NCI-H82 treated with DMSO at 0.1 percent for 48 hours (cell line): ENCODE measurements around the gene FILIP1.

Experiments
- DNase-seq: peaks from one replicate; lab custom pipeline; 2025; ENCODE audit not compliant: unreplicated experiment; lab: John Stamatoyannopoulos, UW

The FILIP1 gene

GRCh38 chr6:75302280-75302679 lies 191.3 kb downstream of the FILIP1 start:
- DNase-seq = no peak

GRCh38 chr6:75301537-75301936 lies 192.1 kb downstream of the FILIP1 start:
- no peak for DNase-seq

DNA sequence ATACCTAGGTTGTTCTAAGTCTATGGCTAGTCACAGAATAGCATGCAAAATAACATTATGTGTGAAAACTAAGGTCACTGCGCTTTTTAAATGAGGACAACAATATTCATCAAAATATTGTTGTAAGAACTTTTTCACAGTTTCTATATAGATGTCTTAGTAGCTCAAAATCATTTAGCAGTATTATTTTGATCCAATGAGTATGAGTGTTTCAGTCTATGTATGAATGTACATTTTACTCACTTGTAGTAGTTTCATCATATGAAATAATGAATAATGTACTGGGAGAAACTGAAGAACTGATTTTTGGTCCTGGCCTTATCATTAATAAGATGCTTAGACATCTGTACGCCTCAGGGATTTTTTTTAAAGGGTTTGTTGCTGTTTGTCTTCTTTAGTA lies 192.5 kb downstream of the FILIP1 start:
- DNase-seq = no peak

- no peak for DNase-seq
Observed at GRCh38 chr6:75300531-75300855, 193.1 kb downstream of the FILIP1 start.

DNA sequence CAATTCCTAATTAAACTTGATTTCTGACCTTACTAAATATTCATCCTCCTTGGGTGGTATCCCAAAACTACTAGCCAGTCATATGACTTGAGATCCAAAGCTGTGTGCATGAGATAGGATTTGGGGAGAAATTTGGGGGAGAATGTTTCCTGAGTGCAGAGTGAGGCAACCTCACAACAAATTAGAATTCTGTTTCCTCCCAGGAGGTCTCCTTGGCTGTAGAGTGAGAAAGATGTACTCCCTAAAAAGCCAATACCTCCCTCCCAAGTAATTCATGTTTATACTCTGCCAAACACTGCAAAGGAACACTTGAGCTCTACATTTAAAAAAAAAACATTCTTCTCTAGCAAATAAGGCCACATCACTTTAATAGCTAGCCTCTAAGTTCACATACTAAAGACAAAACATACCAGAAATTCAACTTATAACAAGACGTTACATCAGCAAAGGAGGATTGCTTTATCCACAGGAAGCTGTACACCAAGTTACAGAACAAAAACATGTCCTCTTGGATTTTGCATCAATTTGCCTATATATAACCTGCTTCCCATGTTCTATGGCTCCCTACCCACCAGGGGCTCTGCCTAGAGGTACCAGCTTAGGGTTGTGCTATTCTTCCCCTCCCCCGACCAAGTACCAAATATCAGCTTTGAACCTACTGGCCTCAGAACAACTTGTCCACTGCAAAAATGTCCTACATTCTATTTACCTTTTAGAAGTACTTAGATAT lies 193.6 kb downstream of the FILIP1 start:
- no peak for DNase-seq

GRCh38 chr6:75296811-75297779 lies 196.5 kb downstream of the FILIP1 start:
- peak; percentile 37 for DNase-seq

GRCh38 chr6:75292555-75292954 lies 201.0 kb downstream of the FILIP1 start:
- DNase-seq = no peak

- DNase-seq = no peak
Observed at GRCh38 chr6:75291744-75292143, 201.9 kb downstream of the FILIP1 start.

DNA sequence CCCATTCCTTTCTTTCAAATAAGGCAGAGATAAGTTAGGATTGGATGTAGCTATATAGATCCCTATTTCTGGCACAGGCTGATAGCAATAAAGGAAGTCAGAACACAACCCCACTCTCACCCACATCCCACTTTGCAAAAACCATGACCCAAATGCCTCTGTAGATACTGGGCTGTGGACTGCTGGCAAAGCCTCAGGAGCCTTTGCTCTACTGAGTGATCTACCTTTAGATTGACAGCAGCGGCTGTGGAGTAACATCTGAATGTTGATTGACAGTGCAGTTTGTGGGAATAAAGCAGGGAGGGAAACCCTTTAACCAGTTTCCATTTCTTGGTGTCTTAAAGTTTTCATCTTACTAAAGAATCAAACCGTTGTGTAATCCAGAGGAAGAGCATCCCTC lies 202.3 kb downstream of the FILIP1 start:
- DNase-seq = no peak

DNA sequence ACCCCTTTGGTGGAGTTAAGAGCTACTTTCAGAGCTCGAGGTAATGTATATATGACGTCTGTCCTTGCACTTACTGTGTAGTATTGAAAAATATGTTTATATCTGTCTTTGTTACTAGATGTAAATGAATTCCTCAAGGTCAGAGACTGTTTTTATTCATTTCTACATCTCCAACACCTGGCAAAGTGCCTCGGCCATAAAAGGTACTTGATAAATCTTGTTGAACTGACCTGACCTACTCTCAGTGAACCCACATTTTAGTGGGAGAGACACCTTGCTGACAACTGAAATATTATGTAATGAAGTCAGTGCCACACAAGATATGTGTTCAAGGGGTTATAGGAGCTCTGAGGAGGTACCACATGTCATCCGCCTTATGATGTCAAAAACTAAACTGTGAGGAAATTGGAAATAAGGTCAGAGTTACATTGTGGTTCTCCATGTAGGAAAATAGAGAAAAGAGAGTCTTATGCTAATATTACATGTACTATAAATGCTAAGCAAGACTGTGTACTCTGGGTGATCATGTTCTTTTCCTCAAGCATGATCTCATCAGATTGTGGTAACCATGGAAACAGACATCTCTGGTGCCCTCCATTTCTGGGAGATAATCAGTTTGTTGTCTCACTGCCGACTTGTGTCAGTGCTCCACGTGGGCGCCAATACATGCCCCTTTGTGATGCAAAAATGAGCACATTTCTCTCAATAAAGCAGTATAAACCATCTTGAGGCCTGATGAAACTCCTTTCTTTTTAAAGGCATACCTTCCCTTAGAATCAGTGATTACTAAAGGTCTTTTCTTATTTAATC lies 203.3 kb downstream of the FILIP1 start:
- no peak for DNase-seq

DNA sequence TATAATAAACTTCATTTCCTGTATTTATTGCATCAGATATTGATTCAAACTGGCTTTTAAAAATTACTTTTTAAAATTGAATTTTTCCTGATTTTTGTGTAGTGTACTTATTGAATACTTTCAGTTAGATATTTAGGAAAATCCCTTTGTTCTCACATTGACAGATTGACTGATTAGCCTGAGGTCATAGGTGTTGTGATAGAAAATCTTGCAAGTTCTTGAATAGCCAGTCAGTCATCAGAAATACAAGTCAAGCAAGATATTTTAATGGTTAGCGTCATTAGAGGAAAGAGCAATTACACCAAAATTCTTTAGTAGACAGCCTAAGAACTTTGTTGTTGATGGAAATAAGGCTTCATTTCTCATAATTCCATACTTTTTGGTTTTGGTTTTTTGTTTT lies 205.6 kb downstream of the FILIP1 start:
- no peak for DNase-seq

GRCh38 chr6:75287424-75287823 lies 206.2 kb downstream of the FILIP1 start:
- DNase-seq = no peak

DNA sequence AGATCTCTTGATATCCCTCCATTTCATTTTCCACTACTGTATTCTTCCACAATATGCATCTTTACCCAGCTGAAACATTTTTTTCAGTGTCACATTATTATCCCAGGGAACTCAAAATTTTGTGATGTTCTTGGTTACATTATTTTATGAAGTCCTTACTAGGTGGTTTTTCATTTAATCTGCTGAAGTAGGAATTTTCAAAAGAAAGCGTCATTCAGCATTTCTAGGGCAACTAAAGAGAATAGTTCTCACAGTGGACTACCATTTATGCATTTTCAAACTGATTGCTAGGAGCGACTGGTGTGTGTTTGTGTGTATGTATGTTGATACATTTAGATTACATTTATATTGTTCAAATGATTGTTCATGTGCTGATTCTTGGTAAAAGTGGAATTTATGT lies 206.6 kb downstream of the FILIP1 start:
- DNase-seq = no peak

GRCh38 chr6:75285283-75285639 lies 208.3 kb downstream of the FILIP1 start:
- no peak for DNase-seq

DNA sequence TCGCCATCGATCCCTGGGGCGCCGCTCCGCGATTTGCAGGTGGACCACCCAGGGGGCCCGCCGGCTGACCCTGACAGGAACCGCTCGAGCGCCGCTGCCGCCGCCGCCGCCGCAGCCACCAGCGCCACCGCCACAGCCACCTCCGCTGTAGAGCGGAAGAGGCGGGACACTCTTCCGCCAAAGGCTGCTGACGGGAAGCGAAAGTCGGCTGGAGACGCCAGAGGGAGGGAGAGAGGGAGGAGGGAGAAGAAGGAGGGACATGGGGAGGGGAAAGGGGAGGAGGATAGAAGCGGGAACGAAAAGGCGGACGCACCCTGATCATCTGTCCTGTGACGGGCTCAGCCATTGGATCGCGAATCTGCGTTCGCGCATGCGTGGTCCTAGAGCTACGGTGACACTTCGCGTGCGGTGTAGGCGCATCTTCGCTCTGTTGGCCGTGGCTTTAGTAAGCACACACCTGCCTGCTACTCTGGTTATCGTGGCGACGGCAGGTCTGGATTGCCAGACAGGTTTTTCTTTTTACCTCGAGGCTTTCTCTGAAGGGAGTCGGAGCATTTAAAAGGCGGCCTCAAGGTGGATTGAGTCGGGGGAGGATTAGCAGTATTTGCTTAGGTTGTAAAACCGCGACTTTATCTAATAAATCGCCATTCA lies 208.8 kb downstream of the FILIP1 start, which contains the start of gene TMEM30A:
Gene TMEM30A (minus strand): TSS at position 161 of the 651 bp plus-strand sequence. CDS start 154 bp downstream, at position 7.
- DNase-seq = peak; percentile 96

DNA sequence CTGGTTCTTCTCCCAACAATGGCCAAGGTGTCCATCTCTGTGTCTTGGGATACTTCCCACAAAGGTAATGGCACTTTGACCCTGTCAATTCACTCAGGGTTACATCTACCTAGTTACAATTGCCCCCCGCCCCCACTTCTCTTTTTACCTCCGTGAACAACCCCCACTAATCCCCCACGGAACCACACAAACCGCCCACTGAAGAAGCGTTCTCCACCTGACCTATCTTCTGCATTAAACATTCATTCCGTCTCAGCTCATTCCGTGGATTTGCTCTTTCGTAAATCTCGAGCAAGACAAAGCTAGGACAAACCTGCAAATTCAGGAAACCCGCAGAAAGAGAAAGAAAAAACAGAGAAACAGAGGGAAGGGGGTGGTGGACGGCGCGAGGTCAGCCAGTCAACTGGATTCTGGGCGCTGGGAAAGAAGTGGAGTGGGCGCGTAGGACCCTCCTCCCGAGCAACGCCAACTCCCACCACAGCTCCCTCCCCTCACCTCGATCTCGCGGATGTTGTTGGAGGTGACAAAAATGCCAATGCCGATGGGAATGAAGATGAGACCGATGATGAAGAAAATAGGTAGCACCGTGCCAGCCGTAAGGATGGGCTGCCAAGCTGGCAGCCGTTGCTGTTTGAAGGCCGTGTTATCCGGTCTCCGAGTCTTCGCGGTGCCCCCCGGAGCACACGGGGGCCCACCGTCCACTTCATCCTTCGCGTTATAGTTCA lies 209.5 kb downstream of the FILIP1 start:
- no peak for DNase-seq

GRCh38 chr6:75282706-75283105 lies 210.9 kb downstream of the FILIP1 start:
- no peak for DNase-seq

- no peak for DNase-seq
Observed at GRCh38 chr6:75281653-75282052, 211.9 kb downstream of the FILIP1 start.

- no peak for DNase-seq
Observed at GRCh38 chr6:75280131-75280855, 213.3 kb downstream of the FILIP1 start.

- no peak for DNase-seq
Observed at GRCh38 chr6:75279418-75279817, 214.2 kb downstream of the FILIP1 start.
